Vagina (tissue), 2 donors: ENCODE measurements around the gene GHRHR. TPM values are rescaled to one million over a fixed set of nuclear protein-coding genes. Genes with fewer than 3 reads are reported as not detected.

Experiments used
- DNase-seq, 2 donors: peaks; one replicate each; pipeline ENCODE4 v3.0.0-alpha.2; 2017; ENCODE audit errors: extremely low spot score in 2 of 2
- H3K27ac ChIP-seq: fragments of 200-600 bp; sonication (generic); one replicate; pipeline ENCODE4 v1.5.1; 2019
- H3K27me3 ChIP-seq: fragments of 200-600 bp; sonication (generic); one replicate; pipeline ENCODE4 v1.5.1; 2019
- H3K36me3 ChIP-seq, 2 donors: fragments of 200-600 bp; sonication (generic); one replicate each; pipeline ENCODE4 v1.5.1; 2017 to 2019
- H3K4me1 ChIP-seq: fragments of 200-600 bp; sonication (generic); one replicate; pipeline ENCODE4 v1.5.1; 2019
- H3K4me3 ChIP-seq, 2 donors: fragments of 200-600 bp; sonication (generic); 1 replicate in 1 of 2; 2 replicates in 1 of 2; pipeline ENCODE4 v1.5.1; 2016 to 2019
- H3K9me3 ChIP-seq: fragments of 200-600 bp; sonication (generic); one replicate; pipeline ENCODE4 v1.5.1; 2019
- POLR2A ChIP-seq, 2 donors: fragments of 450-650 bp; IDR thresholded peaks; one replicate each; pipeline ENCODE4 v1.6.1; 2017; ENCODE audit warnings: antibody characterized with exemption in 2 of 2, mild to moderate bottlenecking in 2 of 2, moderate library complexity in 2 of 2
- POLR2AphosphoS5 ChIP-seq, 2 donors: sonication (generic); formaldehyde crosslinking; IDR thresholded peaks; one replicate each; pipeline ENCODE4 v1.9.0; 2017; ENCODE audit warnings: antibody characterized with exemption in 2 of 2, mild to moderate bottlenecking in 2 of 2, low read depth in 1 of 2; ENCODE audit not compliant: insufficient read depth in 1 of 2
- intact Hi-C: fragments of 100-400 bp; cut with DNase I; formaldehyde crosslinking; loops from one replicate; pipeline ENCODE4 v1.15.1; 2023
- total RNA-seq: library from RNA; depleted of rRNA; stranded (reverse); fragments of >200 nt; gene quantifications from one replicate; pipeline ENCODE4 v1.2.3, GENCODE V29; 2016
- TF ChIP-seq, protein P1 (sequence below), 3 experiments: fragments of 450-650 bp in 2 of 3; fragments of 200-600 bp in 1 of 3; sonication (generic) in 1 of 3; IDR thresholded peaks; one replicate each; pipeline ENCODE4 v1.5.1; 2017 to 2019; ENCODE audit warnings: antibody characterized with exemption in 3 of 3, mild to moderate bottlenecking in 2 of 3, moderate library complexity in 2 of 3

The GHRHR gene
- total RNA-seq, 1 donor from 2014 or later: not detected

DNA sequence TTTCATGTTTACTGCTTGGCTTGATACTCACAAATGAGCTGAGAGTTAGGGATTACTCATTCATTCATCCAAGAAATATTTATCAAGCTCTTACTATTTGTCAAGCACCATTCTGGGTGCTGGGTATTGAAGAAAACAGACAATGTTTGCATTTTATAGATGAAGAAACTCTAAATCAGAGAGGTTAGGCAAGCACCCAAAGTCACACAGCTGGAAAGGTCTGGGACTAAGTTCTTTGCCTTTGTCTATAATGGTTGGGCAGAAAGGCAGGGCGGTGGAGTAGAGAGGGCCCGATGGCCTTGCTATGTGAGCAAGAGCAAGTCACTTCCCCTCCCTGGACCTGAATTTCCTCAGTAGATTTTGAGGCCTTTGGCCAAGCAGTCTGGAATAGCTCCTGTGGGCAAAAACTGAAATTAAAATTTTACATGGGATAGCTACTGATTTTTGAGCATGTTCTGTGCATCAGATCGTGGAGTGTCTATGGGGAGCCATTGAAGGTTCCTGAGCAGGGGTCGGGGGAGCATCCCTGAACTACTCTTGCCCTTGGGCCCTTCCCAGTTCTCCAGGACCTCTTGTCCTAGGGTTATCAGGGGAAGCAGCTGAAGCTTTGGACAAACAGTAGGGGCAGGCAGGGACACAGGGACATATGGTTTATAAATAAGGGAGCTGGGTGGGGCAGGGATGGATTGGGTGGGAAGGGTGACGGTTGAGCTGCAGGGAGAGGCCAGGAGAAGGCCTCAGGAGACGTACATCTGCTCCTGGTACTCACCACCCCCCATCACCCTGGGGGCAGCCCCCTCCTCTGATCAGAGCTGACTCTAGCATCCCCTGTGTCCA lies 28.8 kb upstream of the GHRHR start:
- Histone ChIP-seq H3K27ac (no peak overlapping the region), H3K4me3 (no peak overlapping the region), H3K27me3 (no peaks in the 10 kb centered on the region), H3K36me3 (no peaks in the 10 kb centered on the region), H3K4me1 (no peaks in the 10 kb centered on the region), H3K9me3 (no peaks in the 10 kb centered on the region)
- intact Hi-C loops: no loop called here
- no peak for DNase-seq
- TF ChIP-seq POLR2A (IDR thresholded peaks at IDR 0.05) (no peak), POLR2AphosphoS5 (IDR thresholded peaks at IDR 0.05; ENCODE audit: insufficient read depth in 1 of 2, low read depth in 1 of 2) (no peak)
- TF ChIP-seq, protein P1, sequence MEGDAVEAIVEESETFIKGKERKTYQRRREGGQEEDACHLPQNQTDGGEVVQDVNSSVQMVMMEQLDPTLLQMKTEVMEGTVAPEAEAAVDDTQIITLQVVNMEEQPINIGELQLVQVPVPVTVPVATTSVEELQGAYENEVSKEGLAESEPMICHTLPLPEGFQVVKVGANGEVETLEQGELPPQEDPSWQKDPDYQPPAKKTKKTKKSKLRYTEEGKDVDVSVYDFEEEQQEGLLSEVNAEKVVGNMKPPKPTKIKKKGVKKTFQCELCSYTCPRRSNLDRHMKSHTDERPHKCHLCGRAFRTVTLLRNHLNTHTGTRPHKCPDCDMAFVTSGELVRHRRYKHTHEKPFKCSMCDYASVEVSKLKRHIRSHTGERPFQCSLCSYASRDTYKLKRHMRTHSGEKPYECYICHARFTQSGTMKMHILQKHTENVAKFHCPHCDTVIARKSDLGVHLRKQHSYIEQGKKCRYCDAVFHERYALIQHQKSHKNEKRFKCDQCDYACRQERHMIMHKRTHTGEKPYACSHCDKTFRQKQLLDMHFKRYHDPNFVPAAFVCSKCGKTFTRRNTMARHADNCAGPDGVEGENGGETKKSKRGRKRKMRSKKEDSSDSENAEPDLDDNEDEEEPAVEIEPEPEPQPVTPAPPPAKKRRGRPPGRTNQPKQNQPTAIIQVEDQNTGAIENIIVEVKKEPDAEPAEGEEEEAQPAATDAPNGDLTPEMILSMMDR (IDR thresholded peaks at IDR 0.05): no peak

DNA sequence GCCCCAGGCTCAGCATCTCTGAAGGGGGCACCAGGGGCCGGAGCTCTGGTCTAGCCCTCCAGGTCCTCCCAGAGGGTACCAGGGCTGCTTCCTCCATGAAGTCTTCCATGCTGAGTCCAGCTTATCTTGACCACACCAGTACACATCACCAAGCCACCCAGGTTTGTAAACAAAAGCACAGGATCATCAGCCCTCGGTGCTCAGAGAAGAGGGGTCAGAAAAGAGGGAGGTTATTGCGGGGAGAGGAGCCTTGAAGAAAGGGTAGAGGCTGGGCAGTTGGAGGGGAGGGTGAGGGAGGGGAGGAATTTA lies 28.2 kb upstream of the GHRHR start:
- TF ChIP-seq POLR2AphosphoS5 (IDR thresholded peaks at IDR 0.05; ENCODE audit: insufficient read depth in 1 of 2, low read depth in 1 of 2): no peak
- TF ChIP-seq, protein P1 (IDR thresholded peaks at IDR 0.05): no peak
- no peak for TF ChIP-seq POLR2A (IDR thresholded peaks at IDR 0.05)
- intact Hi-C loops: no loop called here
- Histone ChIP-seq H3K4me3 (no peak overlapping the region), H3K27me3 (no peaks in the 10 kb centered on the region), H3K9me3 (no peaks in the 10 kb centered on the region), H3K36me3 (no peaks in the 10 kb centered on the region), H3K27ac (no peak overlapping the region), H3K4me1 (no peaks in the 10 kb centered on the region)
- no peak for DNase-seq

DNA sequence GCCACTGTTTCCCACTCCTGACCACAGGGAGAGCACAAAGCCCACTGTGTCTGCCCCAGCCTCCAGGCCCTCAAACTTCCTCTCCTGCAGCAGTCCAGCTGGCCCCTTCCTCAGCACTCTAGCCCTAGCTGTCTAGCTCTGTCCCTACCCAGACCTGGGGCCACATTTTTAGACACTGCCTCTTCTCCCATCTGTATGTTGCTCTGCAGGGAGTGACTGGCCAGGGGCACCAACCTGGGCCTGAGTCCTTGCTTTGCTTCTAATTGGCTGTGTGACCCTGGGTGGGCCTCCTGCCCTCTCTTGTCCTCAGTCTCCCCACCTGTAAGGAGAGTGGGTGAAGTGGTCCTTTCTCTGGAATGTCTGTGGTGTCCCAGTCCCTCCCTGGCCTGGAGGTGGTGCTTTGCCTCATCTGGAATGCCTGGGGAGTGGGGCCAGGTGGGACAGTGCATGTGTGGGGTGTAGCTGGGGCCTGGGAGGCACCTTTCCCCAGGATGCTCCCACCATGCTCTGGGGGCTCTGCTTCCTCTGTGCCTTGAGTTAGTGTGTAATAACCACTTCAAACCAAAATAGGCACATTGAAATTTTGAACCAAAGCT lies 27.0 kb upstream of the GHRHR start:
- Histone ChIP-seq H3K36me3 (no peaks in the 10 kb centered on the region), H3K4me1 (no peaks in the 10 kb centered on the region), H3K4me3 (no peak overlapping the region), H3K27me3 (no peaks in the 10 kb centered on the region), H3K27ac (no peak overlapping the region), H3K9me3 (no peaks in the 10 kb centered on the region)
- intact Hi-C loops: no loop called here
- TF ChIP-seq POLR2AphosphoS5 (IDR thresholded peaks at IDR 0.05; ENCODE audit: insufficient read depth in 1 of 2, low read depth in 1 of 2) (no peak), POLR2A (IDR thresholded peaks at IDR 0.05) (no peak)
- TF ChIP-seq, protein P1 (IDR thresholded peaks at IDR 0.05): no peak
- DNase-seq: no peak

DNA sequence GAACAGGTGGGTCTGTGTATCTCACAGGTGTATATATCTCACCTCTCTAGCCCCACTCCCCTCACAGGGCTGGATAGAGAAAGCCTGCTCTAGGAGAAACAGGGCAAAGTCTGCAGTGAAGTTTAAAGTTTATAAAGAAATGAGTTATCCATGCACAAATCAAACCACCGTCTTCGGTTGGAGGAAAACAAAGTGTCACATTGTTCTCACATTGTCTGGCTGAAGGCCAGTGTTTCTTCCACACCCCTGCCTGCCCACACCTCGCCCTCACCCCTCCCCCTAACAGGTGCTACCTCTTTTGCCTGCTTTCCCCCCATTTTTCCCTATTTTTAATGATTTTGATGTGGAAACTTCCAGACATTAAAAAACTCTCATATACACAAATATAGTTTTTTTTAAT lies 26.3 kb upstream of the GHRHR start:
- TF ChIP-seq, protein P1 (IDR thresholded peaks at IDR 0.05): no peak
- TF ChIP-seq POLR2AphosphoS5 (IDR thresholded peaks at IDR 0.05; ENCODE audit: insufficient read depth in 1 of 2, low read depth in 1 of 2) (no peak), POLR2A (IDR thresholded peaks at IDR 0.05) (no peak)
- no peaks in the 10 kb centered on the region for H3K36me3 ChIP-seq
- no peaks in the 10 kb centered on the region for H3K9me3 ChIP-seq
- H3K27me3 ChIP-seq: no peaks in the 10 kb centered on the region
- no peak for DNase-seq
- no peak overlapping the region for H3K27ac ChIP-seq
- intact Hi-C loops: no loop called here
- no peak overlapping the region for H3K4me3 ChIP-seq
- H3K4me1 ChIP-seq: no peaks in the 10 kb centered on the region
